Esophagus squamous epithelium (tissue), 4 donors: ENCODE data around the gene SNRPA.

ENCODE experiments used
- POLR2A ChIP-seq, 4 donors: fragments of 450-650 bp; IDR thresholded peaks; one replicate each; pipeline ENCODE4 v1.6.1; 2017; ENCODE audit warnings: antibody characterized with exemption in 4 of 4, mild to moderate bottlenecking in 4 of 4, moderate library complexity in 3 of 4
- TF ChIP-seq, protein P1 (sequence below), 6 experiments: fragments of 450-650 bp in 4 of 6; fragments of 200-600 bp in 2 of 6; sonication (generic) in 2 of 6; IDR thresholded peaks; one replicate each; pipeline ENCODE4 v1.5.1; 2016 to 2019; ENCODE audit warnings: antibody characterized with exemption in 6 of 6, mild to moderate bottlenecking in 4 of 6, moderate library complexity in 4 of 6

DNA sequence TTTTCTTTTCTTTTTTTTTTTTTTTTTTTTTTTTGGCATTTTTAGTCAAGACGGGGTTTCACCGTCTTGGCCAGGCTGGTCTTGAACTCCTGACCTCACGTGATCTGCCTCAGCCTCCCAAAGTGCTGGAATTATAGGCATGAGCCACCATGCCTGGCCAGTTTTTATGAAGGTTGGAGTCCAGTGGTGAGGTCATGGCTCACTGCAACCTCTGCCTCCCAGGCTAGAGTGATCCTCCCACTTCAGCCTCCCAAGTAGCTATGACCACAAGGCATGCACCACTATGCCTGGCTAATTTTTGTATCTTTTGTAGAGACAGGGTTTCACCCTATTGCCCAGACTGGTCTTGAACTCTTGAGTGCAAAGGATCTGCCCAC is 4.2 kb downstream of the SNRPA start:
- TF ChIP-seq, protein P1, sequence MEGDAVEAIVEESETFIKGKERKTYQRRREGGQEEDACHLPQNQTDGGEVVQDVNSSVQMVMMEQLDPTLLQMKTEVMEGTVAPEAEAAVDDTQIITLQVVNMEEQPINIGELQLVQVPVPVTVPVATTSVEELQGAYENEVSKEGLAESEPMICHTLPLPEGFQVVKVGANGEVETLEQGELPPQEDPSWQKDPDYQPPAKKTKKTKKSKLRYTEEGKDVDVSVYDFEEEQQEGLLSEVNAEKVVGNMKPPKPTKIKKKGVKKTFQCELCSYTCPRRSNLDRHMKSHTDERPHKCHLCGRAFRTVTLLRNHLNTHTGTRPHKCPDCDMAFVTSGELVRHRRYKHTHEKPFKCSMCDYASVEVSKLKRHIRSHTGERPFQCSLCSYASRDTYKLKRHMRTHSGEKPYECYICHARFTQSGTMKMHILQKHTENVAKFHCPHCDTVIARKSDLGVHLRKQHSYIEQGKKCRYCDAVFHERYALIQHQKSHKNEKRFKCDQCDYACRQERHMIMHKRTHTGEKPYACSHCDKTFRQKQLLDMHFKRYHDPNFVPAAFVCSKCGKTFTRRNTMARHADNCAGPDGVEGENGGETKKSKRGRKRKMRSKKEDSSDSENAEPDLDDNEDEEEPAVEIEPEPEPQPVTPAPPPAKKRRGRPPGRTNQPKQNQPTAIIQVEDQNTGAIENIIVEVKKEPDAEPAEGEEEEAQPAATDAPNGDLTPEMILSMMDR (IDR thresholded peaks at IDR 0.05) = no peak
- no peak for TF ChIP-seq POLR2A (IDR thresholded peaks at IDR 0.05)
